Retinal pigment epithelial cell (primary cell): ENCODE results near the gene C18orf54.

Source experiments
- DNase-seq: peaks from one replicate; pipeline ENCODE4 v3.0.0-alpha.2; 2010; ENCODE audit warnings: low read depth
- H3K4me3 ChIP-seq: 2 replicates; pipeline ENCODE4 v1.5.1; 2011; ENCODE audit warnings: mild to moderate bottlenecking, low read length, control low read depth, moderate library complexity
- CTCF ChIP-seq: conservative IDR thresholded peaks from 2 replicates; pipeline ENCODE4 v1.5.1; 2011; ENCODE audit warnings: low read depth, low read length, control low read depth, inconsistent platforms

The C18orf54 gene

GRCh38 chr18:54387631-54388030 is 29.9 kb downstream of the C18orf54 start:
- no peak for TF ChIP-seq CTCF
- DNase-seq: no peak
- H3K4me3 ChIP-seq: no peak overlapping the region

GRCh38 chr18:54388203-54389142 is 30.8 kb downstream of the C18orf54 start:
- TF ChIP-seq CTCF: no peak
- peak; percentile 45 for DNase-seq
- H3K4me3 ChIP-seq: no peak overlapping the region

- no peak for DNase-seq
- no peak for TF ChIP-seq CTCF
- H3K4me3 ChIP-seq: no peak overlapping the region
Observed at GRCh38 chr18:54389143-54389505, 31.4 kb downstream of the C18orf54 start.

- H3K4me3 ChIP-seq: no peak overlapping the region
- TF ChIP-seq CTCF: no peak
- no peak for DNase-seq
Observed at GRCh38 chr18:54390838-54391237, 33.1 kb downstream of the C18orf54 start.

GRCh38 chr18:54392543-54393023 is 34.9 kb downstream of the C18orf54 start:
- peak; percentile 56 for DNase-seq
- TF ChIP-seq CTCF: peak; percentile 68
- H3K4me3 ChIP-seq: no peak overlapping the region

- no peak for TF ChIP-seq CTCF
- DNase-seq: no peak
- H3K4me3 ChIP-seq: no peak overlapping the region
Observed at GRCh38 chr18:54393648-54394294, 36.1 kb downstream of the C18orf54 start.
